ENCODE results near the gene SLC16A10. TPM values are rescaled to one million over a fixed set of nuclear protein-coding genes. Genes with fewer than 3 reads are reported as not detected.

SLC16A10 gene
- total and polyA plus RNA-seq, 2 experiments from 2014 or later: 19.9 to 34.1 TPM

DNA sequence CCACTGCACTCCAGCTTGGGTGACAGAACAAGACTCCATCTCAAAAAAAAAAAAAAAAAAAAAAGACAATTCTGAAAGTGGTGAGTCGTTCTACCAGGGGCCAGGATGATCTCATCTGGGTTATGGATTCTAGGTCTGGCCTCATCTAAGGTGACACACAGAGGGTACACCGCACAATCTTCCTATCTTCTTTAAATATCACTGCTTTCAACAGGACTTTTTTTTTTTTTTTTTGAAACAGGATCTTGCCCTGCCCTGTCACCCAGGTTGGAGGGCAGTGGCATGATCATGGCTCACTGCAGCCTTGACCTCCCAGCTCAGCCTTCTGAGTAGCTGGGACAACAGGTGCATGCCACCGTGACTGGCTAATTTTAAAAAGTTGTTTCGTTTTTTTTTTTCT lies 67.7 kb downstream of the SLC16A10 start:
- H3K4me1 ChIP-seq (ENCODE audit: insufficient read depth): no peaks in the 10 kb centered on the region
- 88% methylated on average over 4 of the region's 4 CpGs for WGBS (ENCODE audit: low lambda C conversion rate, missing lambda C conversion rate)
- TF ChIP-seq EZH2phosphoT487 (IDR thresholded peaks at IDR 0.05; ENCODE audit: low read depth, severe bottlenecking, unreplicated experiment): no peak
- no peak for TF ChIP-seq EZH2 (IDR thresholded peaks at IDR 0.05; ENCODE audit: borderline replicate concordance)
- TF ChIP-seq, protein P1, sequence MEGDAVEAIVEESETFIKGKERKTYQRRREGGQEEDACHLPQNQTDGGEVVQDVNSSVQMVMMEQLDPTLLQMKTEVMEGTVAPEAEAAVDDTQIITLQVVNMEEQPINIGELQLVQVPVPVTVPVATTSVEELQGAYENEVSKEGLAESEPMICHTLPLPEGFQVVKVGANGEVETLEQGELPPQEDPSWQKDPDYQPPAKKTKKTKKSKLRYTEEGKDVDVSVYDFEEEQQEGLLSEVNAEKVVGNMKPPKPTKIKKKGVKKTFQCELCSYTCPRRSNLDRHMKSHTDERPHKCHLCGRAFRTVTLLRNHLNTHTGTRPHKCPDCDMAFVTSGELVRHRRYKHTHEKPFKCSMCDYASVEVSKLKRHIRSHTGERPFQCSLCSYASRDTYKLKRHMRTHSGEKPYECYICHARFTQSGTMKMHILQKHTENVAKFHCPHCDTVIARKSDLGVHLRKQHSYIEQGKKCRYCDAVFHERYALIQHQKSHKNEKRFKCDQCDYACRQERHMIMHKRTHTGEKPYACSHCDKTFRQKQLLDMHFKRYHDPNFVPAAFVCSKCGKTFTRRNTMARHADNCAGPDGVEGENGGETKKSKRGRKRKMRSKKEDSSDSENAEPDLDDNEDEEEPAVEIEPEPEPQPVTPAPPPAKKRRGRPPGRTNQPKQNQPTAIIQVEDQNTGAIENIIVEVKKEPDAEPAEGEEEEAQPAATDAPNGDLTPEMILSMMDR (IDR thresholded peaks at IDR 0.05; ENCODE audit: poor library complexity): no peak

DNA sequence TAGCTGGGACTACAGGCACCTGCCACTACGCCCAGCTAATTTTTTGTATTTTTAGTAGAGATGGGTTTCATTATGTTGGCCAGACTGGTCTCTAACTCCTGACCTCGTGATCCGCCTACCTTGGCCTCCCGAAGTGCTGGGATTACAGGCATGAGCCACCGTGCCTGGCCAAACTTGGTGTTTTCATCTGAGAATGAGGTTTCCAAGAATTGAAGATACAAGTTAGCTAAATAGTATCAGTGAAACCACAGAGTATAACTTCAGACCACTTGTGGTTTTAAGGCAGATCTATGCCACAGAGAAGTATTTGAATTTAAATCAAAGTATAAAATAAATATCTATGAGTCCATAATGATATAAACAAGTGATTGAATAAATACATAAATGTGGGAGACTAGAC lies 70.1 kb downstream of the SLC16A10 start:
- H3K4me3 ChIP-seq: no peak overlapping the region
- no peaks in the 10 kb centered on the region for H3K36me3 ChIP-seq (replicated peaks; ENCODE audit: insufficient read depth, low read depth)
- no peaks in the 10 kb centered on the region for H3K4me1 ChIP-seq (ENCODE audit: insufficient read depth)
- DNase-seq (ENCODE audit: low spot score): no peak
- H4K20me1 ChIP-seq (ENCODE audit: insufficient read depth, poor library complexity, severe bottlenecking): no peaks in the 10 kb centered on the region
- H3K27me3 ChIP-seq: no peaks in the 10 kb centered on the region
- no peak for TF ChIP-seq EZH2phosphoT487 (IDR thresholded peaks at IDR 0.05; ENCODE audit: low read depth, severe bottlenecking, unreplicated experiment)
- TF ChIP-seq, protein P1 (IDR thresholded peaks at IDR 0.05; ENCODE audit: poor library complexity): no peak
- no peak for TF ChIP-seq EZH2 (IDR thresholded peaks at IDR 0.05; ENCODE audit: borderline replicate concordance)
- H3K27ac ChIP-seq: no peak overlapping the region
- H3K79me2 ChIP-seq: peaks cover 2% of the 10 kb centered on the region
- peaks cover 2% of the 10 kb centered on the region for H3K9me3 ChIP-seq (ENCODE audit: low read depth)
- H3K4me2 ChIP-seq: no peak overlapping the region
- no peaks in the 10 kb centered on the region for H3K9me2 ChIP-seq (replicated peaks; ENCODE audit: insufficient read depth)
- WGBS (ENCODE audit: low lambda C conversion rate, missing lambda C conversion rate): 97% methylated on average over 5 of the region's 5 CpGs
- H2AFZ ChIP-seq: no peak overlapping the region

More for the DNA sequence above, 67.7 kb downstream of the SLC16A10 start:
- peaks cover 2% of the 10 kb centered on the region for H3K79me2 ChIP-seq
- no peak for DNase-seq (ENCODE audit: low spot score)
- no peaks in the 10 kb centered on the region for H3K9me3 ChIP-seq (ENCODE audit: low read depth)
- H4K20me1 ChIP-seq (ENCODE audit: insufficient read depth, poor library complexity, severe bottlenecking): no peaks in the 10 kb centered on the region
- H3K36me3 ChIP-seq (replicated peaks; ENCODE audit: insufficient read depth, low read depth): no peaks in the 10 kb centered on the region
- H3K27me3 ChIP-seq: no peaks in the 10 kb centered on the region
- H3K9me2 ChIP-seq (replicated peaks; ENCODE audit: insufficient read depth): no peaks in the 10 kb centered on the region
- no peak overlapping the region for H3K4me2 ChIP-seq
- H3K27ac ChIP-seq: no peak overlapping the region
- H3K4me3 ChIP-seq: no peak overlapping the region
- no peak overlapping the region for H2AFZ ChIP-seq

DNA sequence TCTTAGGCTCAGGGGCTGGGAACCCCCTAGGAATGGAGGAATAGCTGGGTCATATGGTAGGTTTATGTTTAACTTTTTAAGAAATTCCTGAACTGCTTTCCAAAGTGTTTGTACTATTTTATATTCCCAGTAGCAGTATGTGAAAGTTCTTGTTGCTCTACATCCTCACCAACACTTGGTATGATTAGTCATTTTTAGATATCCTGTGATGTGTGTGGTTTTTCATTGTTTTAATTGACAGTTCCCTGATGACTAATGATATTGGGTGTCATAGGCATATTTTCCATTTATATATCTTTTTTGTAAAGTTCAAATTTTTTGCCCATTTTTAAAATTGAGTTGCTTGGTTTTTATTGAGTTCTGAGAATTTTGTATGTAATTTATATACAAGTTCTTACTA lies 72.3 kb downstream of the SLC16A10 start:
- no peaks in the 10 kb centered on the region for H3K4me1 ChIP-seq (ENCODE audit: insufficient read depth)
- H4K20me1 ChIP-seq (ENCODE audit: insufficient read depth, poor library complexity, severe bottlenecking): no peaks in the 10 kb centered on the region
- no peaks in the 10 kb centered on the region for H3K36me3 ChIP-seq (replicated peaks; ENCODE audit: insufficient read depth, low read depth)
- H3K9me3 ChIP-seq (ENCODE audit: low read depth): peaks cover 15% of the 10 kb centered on the region
- TF ChIP-seq, protein P1 (IDR thresholded peaks at IDR 0.05; ENCODE audit: poor library complexity): no peak
- TF ChIP-seq EZH2 (IDR thresholded peaks at IDR 0.05; ENCODE audit: borderline replicate concordance): no peak
- no peak for TF ChIP-seq EZH2phosphoT487 (IDR thresholded peaks at IDR 0.05; ENCODE audit: low read depth, severe bottlenecking, unreplicated experiment)
- no peak overlapping the region for H3K27ac ChIP-seq
- H3K4me3 ChIP-seq: no peak overlapping the region
- H3K79me2 ChIP-seq: peaks cover 2% of the 10 kb centered on the region
- no peaks in the 10 kb centered on the region for H3K27me3 ChIP-seq
- H3K9me2 ChIP-seq (replicated peaks; ENCODE audit: insufficient read depth): no peaks in the 10 kb centered on the region
- no peak overlapping the region for H3K4me2 ChIP-seq
- no peak overlapping the region for H2AFZ ChIP-seq
- DNase-seq (ENCODE audit: low spot score): no peak

DNA sequence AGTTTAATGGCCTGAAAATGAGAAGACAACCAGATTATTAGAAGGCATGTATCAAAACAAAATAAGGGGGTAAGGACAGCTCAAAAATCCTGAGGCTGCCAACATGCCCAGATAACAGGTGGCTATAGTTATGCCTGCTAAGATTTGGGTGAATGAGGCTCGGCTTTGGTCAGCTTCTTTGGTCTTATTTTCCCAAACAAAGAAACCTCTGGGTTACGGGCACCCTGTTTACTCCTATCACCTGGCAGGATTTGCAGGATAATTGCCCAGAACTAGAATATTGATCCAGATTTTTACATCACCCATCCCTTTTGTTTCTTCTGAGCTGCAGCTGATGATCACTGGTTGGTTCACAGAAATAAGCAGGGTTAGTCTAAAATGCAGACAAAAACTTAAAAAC lies 74.3 kb downstream of the SLC16A10 start:
- H3K27me3 ChIP-seq: no peaks in the 10 kb centered on the region
- H3K9me3 ChIP-seq (ENCODE audit: low read depth): peaks cover 15% of the 10 kb centered on the region
- H3K27ac ChIP-seq: no peak overlapping the region
- WGBS (ENCODE audit: low lambda C conversion rate, missing lambda C conversion rate): 92% methylated on average over 2 of the region's 2 CpGs
- TF ChIP-seq EZH2 (IDR thresholded peaks at IDR 0.05; ENCODE audit: borderline replicate concordance): no peak
- TF ChIP-seq EZH2phosphoT487 (IDR thresholded peaks at IDR 0.05; ENCODE audit: low read depth, severe bottlenecking, unreplicated experiment): no peak
- TF ChIP-seq, protein P1 (IDR thresholded peaks at IDR 0.05; ENCODE audit: poor library complexity): no peak
- H3K79me2 ChIP-seq: peaks cover 2% of the 10 kb centered on the region
- no peak overlapping the region for H3K4me3 ChIP-seq
- no peaks in the 10 kb centered on the region for H3K9me2 ChIP-seq (replicated peaks; ENCODE audit: insufficient read depth)
- H3K4me1 ChIP-seq (ENCODE audit: insufficient read depth): no peaks in the 10 kb centered on the region
- H4K20me1 ChIP-seq (ENCODE audit: insufficient read depth, poor library complexity, severe bottlenecking): no peaks in the 10 kb centered on the region
- no peak for DNase-seq (ENCODE audit: low spot score)
- H3K4me2 ChIP-seq: no peak overlapping the region
- H3K36me3 ChIP-seq (replicated peaks; ENCODE audit: insufficient read depth, low read depth): no peaks in the 10 kb centered on the region
- H2AFZ ChIP-seq: no peak overlapping the region
